Head of caudate nucleus (tissue), 42 donors: ENCODE measurements around the gene CASP2.

Experiments used
- DNase-seq, 42 donors: peaks; one replicate each; pipeline versions ENCODE4 v3.0.0 to v3.0.0-alpha.2; 2020 to 2021; ENCODE audit warnings: mixed read lengths in 7 of 42
- intact Hi-C: fragments of 100-400 bp; cut with DNase I; formaldehyde crosslinking; loops from one replicate; pipeline ENCODE4 v1.15.0; 2022

Gene CASP2

GRCh38 chr7:143321734-143322133 lies 33.6 kb downstream of the CASP2 start:
- intact Hi-C loops: loop anchor here (10.0 kb wide), 1 partner anchor 93 kb away; no protein-coding TSS in a partner anchor
- peak in 26 of 42 donors; percentile 13 to 73 (median 31) for DNase-seq

GRCh38 chr7:143322760-143323633 lies 34.8 kb downstream of the CASP2 start:
- DNase-seq: no peak
- intact Hi-C loops: loop anchor here (10.0 kb wide), 1 partner anchor 92 kb away; no protein-coding TSS in a partner anchor

DNA sequence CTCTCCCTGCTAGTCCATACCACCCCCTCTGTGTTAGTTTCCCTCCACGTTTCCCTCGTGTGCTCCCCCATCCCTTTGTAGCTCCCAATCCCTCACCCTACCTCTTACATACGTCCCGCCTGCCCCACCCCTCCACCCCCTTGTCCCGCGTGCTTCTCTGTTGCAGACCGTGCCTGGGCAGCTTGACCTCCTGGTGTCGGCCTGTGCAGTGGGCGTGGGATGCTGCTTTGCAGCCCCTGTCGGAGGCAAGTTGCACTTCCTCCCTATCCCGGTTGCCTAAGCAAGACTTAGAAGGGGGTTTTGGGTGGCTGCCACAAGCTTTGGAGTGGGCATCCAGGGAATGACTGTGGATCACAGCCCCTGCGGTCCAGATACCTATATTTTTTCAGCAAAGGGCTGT lies 35.5 kb downstream of the CASP2 start:
- DNase-seq: no peak
- intact Hi-C loops: loop anchor here (10.0 kb wide), 1 partner anchor 91 kb away; no protein-coding TSS in a partner anchor

DNA sequence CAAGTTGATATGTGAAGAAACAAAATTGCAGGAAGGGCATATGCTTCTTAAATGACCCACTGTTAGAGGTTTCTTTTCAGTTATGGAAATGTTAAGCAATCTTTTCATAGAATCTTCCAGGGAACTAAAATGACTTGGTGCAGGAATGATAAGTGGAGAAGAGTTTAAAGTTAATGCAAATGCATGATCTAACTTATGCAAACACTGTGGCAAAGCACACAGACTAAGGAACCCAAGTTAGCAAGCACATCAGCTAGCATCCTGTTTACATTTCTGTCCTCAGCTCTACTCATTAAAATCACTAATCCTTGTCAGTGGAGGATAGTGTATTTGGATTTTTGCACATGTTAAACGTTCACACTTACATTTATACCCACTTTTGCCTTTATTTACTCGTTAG lies 37.1 kb downstream of the CASP2 start:
- DNase-seq: no peak
- intact Hi-C loops: loop anchor here (10.0 kb wide), 1 partner anchor 90 kb away; no protein-coding TSS in a partner anchor

- DNase-seq: no peak
- intact Hi-C loops: loop anchor here (10.0 kb wide), 1 partner anchor 87 kb away; no protein-coding TSS in a partner anchor
These were observed 39.8 kb downstream of the CASP2 start for GRCh38 chr7:143327903-143328302.

- peak in 34 of 42 donors; percentile 14 to 84 (median 54) for DNase-seq
- intact Hi-C loops: loop anchor here (10.0 kb wide), 1 partner anchor 85 kb away; no protein-coding TSS in a partner anchor
These were observed 41.5 kb downstream of the CASP2 start for GRCh38 chr7:143329471-143330170.

GRCh38 chr7:143331179-143331801 lies 43.1 kb downstream of the CASP2 start:
- intact Hi-C loops: no loop called here
- DNase-seq: no peak

- intact Hi-C loops: no loop called here
These were observed 46.1 kb downstream of the CASP2 start for GRCh38 chr7:143334244-143334643.

DNA sequence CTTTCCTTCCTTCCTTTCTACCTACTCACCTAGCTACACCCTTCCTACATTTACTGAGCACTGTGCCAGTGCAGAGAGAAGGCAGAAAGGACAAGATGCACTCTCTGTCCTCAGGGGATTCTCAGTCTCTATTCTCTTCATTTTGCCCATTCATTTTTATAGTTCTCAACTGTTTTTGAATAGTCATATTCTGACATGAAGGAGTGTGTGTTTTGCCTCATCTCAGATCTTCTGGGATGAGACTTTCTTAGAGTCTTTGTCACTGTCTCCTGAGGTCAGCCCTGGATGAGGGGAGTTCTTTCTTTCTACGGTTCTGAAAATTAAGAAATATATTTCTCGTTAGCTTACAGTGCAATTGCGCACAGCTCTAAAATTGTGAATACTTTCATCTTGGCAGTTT lies 49.1 kb downstream of the CASP2 start:
- no peak for DNase-seq
- intact Hi-C loops: no loop called here

More at GRCh38 chr7:143334244-143334643, 46.1 kb downstream of the CASP2 start:
- no peak for DNase-seq

DNA sequence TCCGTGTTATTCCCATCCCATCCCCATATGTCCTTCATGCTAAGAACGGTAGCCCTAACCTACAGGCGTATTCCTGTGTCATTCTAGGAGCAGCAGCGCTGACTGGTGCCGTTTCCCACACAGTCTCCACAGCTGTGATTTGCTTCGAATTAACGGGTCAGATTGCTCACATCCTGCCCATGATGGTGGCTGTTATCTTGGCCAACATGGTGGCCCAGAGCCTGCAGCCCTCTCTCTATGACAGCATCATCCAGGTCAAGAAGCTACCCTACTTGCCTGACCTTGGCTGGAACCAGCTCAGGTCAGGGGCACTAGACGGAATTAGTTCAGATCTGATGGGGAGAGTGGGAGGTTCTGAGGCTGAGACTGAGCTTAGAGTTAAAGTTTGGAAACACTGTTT lies 53.7 kb downstream of the CASP2 start:
- intact Hi-C loops: no loop called here

GRCh38 chr7:143343596-143343995 lies 55.4 kb downstream of the CASP2 start:
- intact Hi-C loops: no loop called here
- no peak for DNase-seq

More for the DNA sequence above, 53.7 kb downstream of the CASP2 start:
- no peak for DNase-seq

- intact Hi-C loops: no loop called here
- DNase-seq: peak in 23 of 42 donors; percentile 17 to 66 (median 50)
These were observed 57.3 kb downstream of the CASP2 start for GRCh38 chr7:143345428-143345900.

DNA sequence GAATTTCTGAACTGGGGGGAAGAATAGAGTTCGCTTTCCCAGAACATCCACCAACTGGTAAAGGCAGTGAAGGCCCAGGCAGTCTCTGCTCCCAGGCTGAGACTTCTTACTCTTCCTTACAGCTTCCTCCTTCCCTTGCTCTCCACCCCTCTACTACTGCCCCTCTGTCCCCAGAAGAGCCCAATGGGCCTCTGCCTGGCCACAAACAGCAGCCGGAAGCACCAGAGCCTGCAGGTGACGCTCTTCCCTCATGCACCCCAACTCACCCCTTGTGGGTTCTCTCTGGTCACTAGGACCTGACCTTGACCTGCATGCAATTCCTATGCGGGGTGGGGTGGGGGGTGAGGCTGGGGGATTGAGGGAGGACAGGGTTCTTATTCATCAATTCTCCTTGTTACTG lies 57.9 kb downstream of the CASP2 start:
- no peak for DNase-seq
- intact Hi-C loops: no loop called here

DNA sequence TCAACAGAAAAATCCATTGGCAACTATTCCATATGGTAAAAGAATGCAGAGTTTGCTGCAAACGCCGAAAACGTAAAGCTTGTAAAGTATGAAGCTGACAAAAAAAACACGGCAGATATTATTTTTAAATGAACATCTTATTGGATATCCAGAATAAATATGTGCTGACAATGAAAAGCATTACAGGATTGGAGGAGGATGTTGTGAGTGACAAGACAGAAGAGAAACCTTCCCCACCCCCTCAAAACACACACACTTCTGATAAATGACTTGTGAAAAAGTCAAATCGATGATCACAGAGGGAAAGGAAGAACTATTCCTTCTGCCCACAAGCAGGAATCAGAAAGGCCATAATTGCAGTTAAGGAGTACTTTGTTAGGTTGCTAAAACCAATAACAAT lies 59.8 kb downstream of the CASP2 start:
- intact Hi-C loops: no loop called here
- DNase-seq: no peak

DNA sequence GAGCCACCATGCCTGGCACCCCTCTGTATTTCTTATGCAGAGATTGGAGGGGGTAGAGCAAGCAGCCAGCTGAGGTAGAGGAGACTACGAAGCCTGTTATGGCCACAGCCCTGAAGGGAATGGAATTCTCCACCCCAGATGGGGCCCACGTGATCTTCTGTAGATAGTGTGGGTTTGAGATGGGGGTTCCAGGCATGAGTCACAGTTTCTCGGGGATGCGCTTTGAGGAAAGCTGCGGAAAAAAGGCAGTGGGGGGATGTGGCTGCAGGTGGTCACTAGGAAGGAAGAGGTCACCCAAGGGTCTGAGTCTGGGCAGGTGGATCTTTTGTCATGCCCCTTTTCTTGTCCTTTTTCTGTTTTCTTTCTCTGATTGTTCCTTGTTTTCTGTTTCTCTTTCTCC lies 62.9 kb downstream of the CASP2 start:
- DNase-seq: peak in 18 of 42 donors; percentile 32 to 72 (median 51)

DNA sequence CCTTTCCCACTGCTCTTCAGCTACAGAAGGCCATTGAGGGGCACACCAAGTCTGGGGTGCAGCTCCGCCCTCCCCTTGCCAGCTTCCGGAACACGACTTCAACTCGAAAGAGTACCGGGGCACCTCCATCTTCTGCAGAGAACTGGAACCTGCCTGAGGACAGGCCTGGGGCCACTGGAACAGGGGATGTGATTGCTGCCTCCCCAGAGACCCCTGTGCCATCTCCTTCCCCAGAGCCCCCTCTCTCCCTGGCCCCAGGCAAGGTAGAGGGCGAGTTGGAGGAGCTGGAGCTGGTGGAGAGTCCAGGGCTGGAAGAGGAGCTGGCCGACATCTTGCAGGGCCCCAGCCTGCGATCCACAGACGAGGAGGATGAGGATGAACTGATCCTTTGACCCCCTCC lies 63.4 kb downstream of the CASP2 start:
- DNase-seq: no peak
- intact Hi-C loops: no loop called here

More for the DNA sequence above, 62.9 kb downstream of the CASP2 start:
- intact Hi-C loops: no loop called here

GRCh38 chr7:143352531-143353002 lies 64.4 kb downstream of the CASP2 start:
- no peak for DNase-seq

DNA sequence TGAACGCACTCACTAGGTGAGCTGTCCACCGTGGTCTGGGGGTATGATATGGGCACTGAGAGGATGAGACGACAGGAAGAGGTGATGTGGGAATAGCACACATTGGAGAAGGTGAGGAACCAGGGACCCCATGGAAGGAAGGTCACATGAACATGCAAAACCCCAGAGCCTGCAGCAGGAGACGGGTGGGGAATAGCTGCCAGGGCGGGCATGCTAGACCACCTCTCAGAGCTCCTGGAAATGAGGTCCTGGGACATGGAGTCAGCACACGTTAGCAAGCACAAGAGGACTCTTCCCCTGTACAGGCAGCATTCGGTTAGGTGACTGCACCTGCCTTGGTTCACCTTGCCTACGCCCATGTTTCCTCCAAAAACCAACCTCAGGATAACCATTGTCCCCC lies 66.2 kb downstream of the CASP2 start:
- intact Hi-C loops: no loop called here
- DNase-seq: no peak

More at GRCh38 chr7:143352531-143353002, 64.4 kb downstream of the CASP2 start:
- intact Hi-C loops: no loop called here

- no peak for DNase-seq
- intact Hi-C loops: no loop called here
These were observed 66.8 kb downstream of the CASP2 start for GRCh38 chr7:143354965-143355364.
